Umbilical cord (tissue), 2 donors: Measurements from ENCODE around the gene DYNLT2B. TPM values are rescaled to one million over a fixed set of nuclear protein-coding genes. Genes with fewer than 3 reads are reported as not detected.
A peak's percentile ranks its signal among the peaks of the same experiment; 100 is the strongest.
"Not testable (repeated sequence)": the region's sequence is repeated elsewhere in the genome, so short reads cannot be mapped to it uniquely, and the experiment has no call there.

Experiments
- DNase-seq: peaks from one replicate; pipeline ENCODE4 v3.0.0-alpha.2; 2015; ENCODE audit warnings: low spot score
- total RNA-seq: library from RNA; depleted of rRNA; stranded (reverse); fragments of >200 nt; gene quantifications from one replicate; pipeline ENCODE4 v1.2.3, GENCODE V29; 2014; ENCODE audit warnings: low replicate concordance; ENCODE audit not compliant: insufficient read depth

The DYNLT2B gene
- total RNA-seq, result 17.3 TPM

GRCh38 chr3:196317687-196318467, at the start of gene DYNLT2B:
TSS of gene DYNLT2B (minus strand) at chr3:196318240. CDS start at chr3:196318152, 88 bp downstream.
- peak; percentile 94 for DNase-seq

- DNase-seq, result no peak
Measured at GRCh38 chr3:196365736-196366135, 47.7 kb upstream of the DYNLT2B start.

GRCh38 chr3:196360586-196360985, 42.5 kb upstream of the DYNLT2B start:
- DNase-seq, result no peak

DNA sequence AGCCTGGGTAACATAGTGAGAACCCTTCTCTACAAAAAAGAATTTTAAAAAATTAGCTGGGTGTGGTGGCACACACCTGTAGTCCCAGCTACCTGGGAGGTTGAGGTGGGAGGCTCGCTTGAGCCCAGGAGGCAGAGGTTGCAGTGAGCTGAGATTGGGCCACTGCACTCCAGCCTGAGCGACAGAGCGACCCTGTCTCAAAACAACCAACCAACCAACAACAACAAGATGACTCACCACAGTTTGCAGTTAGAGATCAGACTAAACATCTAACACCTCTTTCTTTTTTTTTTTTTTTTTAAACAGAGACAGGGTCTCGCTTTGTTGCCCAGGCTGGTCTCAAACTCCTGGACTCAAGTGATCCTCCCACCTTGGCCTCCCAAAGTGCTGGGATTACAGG, 40.5 kb upstream of the DYNLT2B start:
- not testable (repeated sequence) for DNase-seq

DNA sequence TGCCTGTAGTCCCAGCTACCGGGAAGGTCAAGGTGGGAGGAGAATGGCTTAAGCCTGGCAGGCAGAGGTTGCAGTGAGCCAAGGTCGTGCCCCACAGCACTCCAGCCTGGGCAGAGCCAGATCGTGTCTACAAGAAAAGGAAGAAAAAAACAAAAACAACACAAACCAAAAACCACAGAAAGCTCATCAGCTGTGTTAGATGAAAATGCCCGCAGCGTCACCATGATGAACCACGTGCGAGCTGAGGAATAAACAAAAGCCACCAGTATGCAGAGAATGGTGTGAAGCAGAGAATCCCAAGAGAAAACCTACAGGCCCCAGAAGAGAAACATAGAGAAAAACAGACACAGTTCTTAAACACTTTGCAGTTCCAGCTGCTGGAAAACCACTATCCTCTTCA, 39.9 kb upstream of the DYNLT2B start:
- DNase-seq, result no peak

GRCh38 chr3:196356556-196356955, 38.5 kb upstream of the DYNLT2B start:
- DNase-seq, result no peak

- DNase-seq, result no peak
Measured at GRCh38 chr3:196355668-196356067, 37.6 kb upstream of the DYNLT2B start.

GRCh38 chr3:196354132-196354531, 36.1 kb upstream of the DYNLT2B start:
- DNase-seq, result no peak

- DNase-seq, result no peak
Measured at GRCh38 chr3:196351541-196351940, 33.5 kb upstream of the DYNLT2B start.

GRCh38 chr3:196350067-196350466, 32.0 kb upstream of the DYNLT2B start:
- DNase-seq, result no peak

GRCh38 chr3:196348698-196349097, 30.7 kb upstream of the DYNLT2B start:
- no peak for DNase-seq

GRCh38 chr3:196344663-196345062, 26.6 kb upstream of the DYNLT2B start:
- DNase-seq, result no peak

DNA sequence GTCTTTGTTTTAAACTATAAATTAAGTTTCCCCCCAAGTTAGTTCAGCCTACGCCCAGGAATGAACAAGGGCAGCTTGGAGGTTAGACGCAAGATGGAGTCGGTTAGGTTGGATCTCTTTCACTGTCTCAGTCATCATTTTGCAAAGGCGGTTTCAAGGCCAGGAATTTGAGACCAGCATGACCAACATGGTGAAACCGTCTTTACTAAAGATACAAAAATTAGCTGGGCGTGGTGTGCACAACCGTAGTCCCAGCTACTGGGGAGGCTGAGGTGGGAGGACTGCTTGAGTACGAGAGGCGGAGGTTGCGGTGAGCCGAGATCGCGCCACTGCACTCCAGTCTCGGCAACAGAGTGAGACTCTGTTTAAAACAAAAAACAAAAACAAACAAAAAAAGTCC, 25.9 kb upstream of the DYNLT2B start:
- DNase-seq, result not testable (repeated sequence)

GRCh38 chr3:196341137-196341536, 23.1 kb upstream of the DYNLT2B start:
- no peak for DNase-seq

DNA sequence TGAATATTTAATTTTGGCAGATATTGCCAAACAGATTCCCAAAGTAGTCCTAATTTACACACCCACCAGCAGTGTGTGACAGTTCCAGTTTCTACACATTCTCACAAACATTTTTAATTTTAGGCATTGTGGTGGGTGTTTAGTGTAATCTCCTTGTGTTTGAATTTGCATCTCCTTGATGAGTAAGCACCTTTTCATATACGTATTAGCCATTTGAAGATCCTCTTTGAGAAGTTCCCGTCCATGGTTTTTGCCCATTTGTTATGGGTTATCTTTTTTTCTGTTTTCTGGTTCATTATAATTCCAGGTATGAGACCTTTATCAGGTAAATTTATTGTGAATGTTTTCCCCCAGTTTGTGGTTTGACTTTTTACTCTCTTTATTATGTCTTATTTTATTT, 22.4 kb upstream of the DYNLT2B start:
- no peak for DNase-seq

DNA sequence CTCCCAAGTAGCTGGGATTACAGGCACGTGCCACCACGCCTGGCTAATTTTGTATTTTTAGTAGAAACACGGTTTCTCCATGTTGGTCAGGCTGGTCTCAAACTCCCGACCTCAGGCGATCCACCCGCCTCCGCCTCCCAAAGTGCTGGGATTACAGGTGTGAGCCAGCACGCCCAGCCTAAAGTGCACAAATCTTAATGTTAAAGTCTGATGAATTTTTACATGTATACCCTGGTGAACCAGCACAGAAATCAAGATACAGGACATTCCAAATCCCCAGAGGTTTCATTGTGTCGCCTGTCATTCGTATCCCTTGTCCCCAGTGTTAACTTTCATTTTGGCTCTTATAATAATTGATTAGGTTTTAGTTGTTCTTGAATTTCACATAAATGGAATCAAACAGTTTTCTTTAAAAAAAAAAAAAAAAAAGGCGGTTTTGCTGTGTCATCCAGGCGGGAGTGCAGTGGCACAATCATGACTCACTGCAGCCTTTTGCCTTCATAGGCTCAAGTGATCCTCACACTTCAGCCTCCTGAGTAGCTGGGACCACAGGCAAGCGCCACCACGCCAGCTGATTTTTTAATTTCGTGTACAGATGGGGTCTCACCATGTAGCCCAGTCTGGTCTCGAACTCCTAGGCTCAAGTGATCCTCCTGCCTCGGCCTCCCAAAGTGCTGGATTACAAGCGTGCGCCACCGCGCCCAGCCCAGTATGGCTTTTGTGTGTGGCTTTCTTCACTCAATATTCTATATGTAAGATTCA, 21.6 kb upstream of the DYNLT2B start:
- DNase-seq, result no peak

GRCh38 chr3:196339044-196339443, 21.0 kb upstream of the DYNLT2B start:
- DNase-seq, result no peak

GRCh38 chr3:196336319-196337145, 18.5 kb upstream of the DYNLT2B start:
- DNase-seq, result no peak

- DNase-seq, result no peak
Measured at GRCh38 chr3:196335503-196335948, 17.5 kb upstream of the DYNLT2B start.

DNA sequence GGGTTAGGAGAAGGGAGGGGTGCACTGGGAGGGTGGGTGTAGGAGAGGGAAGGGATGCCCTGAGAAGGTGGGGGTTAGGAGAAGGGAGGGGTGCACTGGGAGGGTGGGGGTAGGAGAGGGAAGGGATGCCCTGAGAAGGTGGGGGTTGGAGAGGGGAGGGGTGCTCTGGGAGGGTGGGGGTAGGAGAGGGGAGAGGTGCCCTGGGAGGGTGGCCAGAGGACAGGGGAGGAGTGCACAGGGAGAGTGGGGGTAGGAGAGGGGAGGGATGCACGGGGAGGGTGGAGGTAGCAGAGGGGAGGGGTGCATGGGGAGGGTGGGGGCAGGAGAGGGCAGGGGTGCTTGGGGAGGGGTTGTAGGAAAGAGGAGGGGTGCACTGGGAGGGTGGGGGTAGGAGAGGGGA, 16.9 kb upstream of the DYNLT2B start:
- DNase-seq, result no peak

DNA sequence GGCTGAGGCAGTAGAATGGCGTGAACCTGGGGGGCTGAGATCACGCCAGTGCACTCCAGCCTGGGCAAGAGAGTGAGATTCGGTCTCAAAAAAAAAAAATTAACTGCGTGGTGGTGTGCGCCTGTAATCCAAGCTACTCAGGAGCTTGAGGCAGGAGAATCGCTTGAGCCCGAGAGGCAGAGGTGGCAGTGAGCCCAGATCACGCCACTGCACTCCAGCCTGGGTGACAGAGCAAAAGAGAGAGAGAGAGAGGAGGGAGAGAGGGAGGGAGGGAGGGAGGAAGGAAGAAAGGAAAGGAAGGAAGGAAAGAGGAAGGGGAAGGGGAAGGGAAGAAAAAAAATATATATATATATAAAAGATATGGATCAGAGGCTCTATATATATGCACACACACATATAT, 14.1 kb upstream of the DYNLT2B start:
- no peak for DNase-seq

- no peak for DNase-seq
Measured at GRCh38 chr3:196327405-196327804, 9.4 kb upstream of the DYNLT2B start.
